Measurements from ENCODE around the gene SUPT3H.
"Not testable (repeated sequence)": the region's sequence is repeated elsewhere in the genome, so short reads cannot be mapped to it uniquely, and the experiment has no call there.

SUPT3H gene

GRCh38 chr6:44915111-44915510 is 462.6 kb downstream of the SUPT3H start:
- Histone ChIP-seq H2BK120ac (ENCODE audit: insufficient read depth, low read length, poor library complexity) (no peak overlapping the region), H3K18ac (ENCODE audit: low read length) (no peak overlapping the region), H4K91ac (ENCODE audit: low read depth, low read length) (no peak overlapping the region), H3K79me1 (ENCODE audit: low read length) (no peaks in the 10 kb centered on the region), H3K27me3 (ENCODE audit: insufficient read depth, low read length) (no peaks in the 10 kb centered on the region), H2BK5ac (ENCODE audit: low read depth, low read length, poor library complexity) (no peak overlapping the region), H3K4me3 (ENCODE audit: low read depth, low read length) (no peak overlapping the region), H3K4ac (ENCODE audit: low read depth, low read length) (no peak overlapping the region), H3K14ac (ENCODE audit: low read length) (no peak overlapping the region), H3K27ac (ENCODE audit: low read depth, low read length) (no peak overlapping the region), H3K9ac (ENCODE audit: low read length) (no peak overlapping the region), H2BK12ac (ENCODE audit: low read length) (no peak overlapping the region), H3K36me3 (ENCODE audit: control insufficient read depth in 1 of 2, insufficient read depth in 2 of 2, low read length in 2 of 2) (no peaks in the 10 kb centered on the region), H2AK5ac (ENCODE audit: low read length) (no peak overlapping the region), H3K4me1 (ENCODE audit: control insufficient read depth in 1 of 2, insufficient read depth in 2 of 2, low read length in 2 of 2) (no peaks in the 10 kb centered on the region), H3K23ac (ENCODE audit: low read length) (no peak overlapping the region), H4K8ac (ENCODE audit: low read depth, low read length) (no peak overlapping the region), H3K79me2 (ENCODE audit: control insufficient read depth, insufficient read depth, low read length, poor library complexity) (no peaks in the 10 kb centered on the region), H3K4me2 (ENCODE audit: low read length) (no peak overlapping the region), H3K9me3 (ENCODE audit: insufficient read depth, low read depth, low read length) (no peaks in the 10 kb centered on the region), H4K12ac (ENCODE audit: low read depth, low read length) (no peak overlapping the region), H2AFZ (ENCODE audit: insufficient read depth, low read length, poor library complexity) (no peak overlapping the region)
- peak in 1 of 2 donors; percentile 72 for DNase-seq
- WGBS (ENCODE audit: extremely low coverage, insufficient coverage, insufficient read length) = no CpG with 5 or more reads among the region's 2 CpGs

GRCh38 chr6:44914141-44914540 is 463.6 kb downstream of the SUPT3H start:
- H3K14ac ChIP-seq (ENCODE audit: low read length) = no peak overlapping the region
- no peak overlapping the region for H2BK120ac ChIP-seq (ENCODE audit: insufficient read depth, low read length, poor library complexity)
- no peak overlapping the region for H4K8ac ChIP-seq (ENCODE audit: low read depth, low read length)
- no peak overlapping the region for H3K23ac ChIP-seq (ENCODE audit: low read length)
- no peak overlapping the region for H2BK12ac ChIP-seq (ENCODE audit: low read length)
- no peak overlapping the region for H2AK5ac ChIP-seq (ENCODE audit: low read length)
- no peak overlapping the region for H3K18ac ChIP-seq (ENCODE audit: low read length)
- no peak overlapping the region for H3K4me3 ChIP-seq (ENCODE audit: low read depth, low read length)
- no peak overlapping the region for H2BK5ac ChIP-seq (ENCODE audit: low read depth, low read length, poor library complexity)
- no peaks in the 10 kb centered on the region for H3K9me3 ChIP-seq (ENCODE audit: insufficient read depth, low read depth, low read length)
- H3K79me1 ChIP-seq (ENCODE audit: low read length) = no peaks in the 10 kb centered on the region
- no peak overlapping the region for H3K4me2 ChIP-seq (ENCODE audit: low read length)
- DNase-seq = no peak
- no peak overlapping the region for H3K9ac ChIP-seq (ENCODE audit: low read length)
- H3K27ac ChIP-seq (ENCODE audit: low read depth, low read length) = no peak overlapping the region
- H3K79me2 ChIP-seq (ENCODE audit: control insufficient read depth, insufficient read depth, low read length, poor library complexity) = no peaks in the 10 kb centered on the region
- no peak overlapping the region for H3K4ac ChIP-seq (ENCODE audit: low read depth, low read length)
- H4K12ac ChIP-seq (ENCODE audit: low read depth, low read length) = no peak overlapping the region
- no peaks in the 10 kb centered on the region for H3K4me1 ChIP-seq (ENCODE audit: control insufficient read depth in 1 of 2, insufficient read depth in 2 of 2, low read length in 2 of 2)
- H4K91ac ChIP-seq (ENCODE audit: low read depth, low read length) = no peak overlapping the region
- H3K27me3 ChIP-seq (ENCODE audit: insufficient read depth, low read length) = no peaks in the 10 kb centered on the region
- H3K36me3 ChIP-seq (ENCODE audit: control insufficient read depth in 1 of 2, insufficient read depth in 2 of 2, low read length in 2 of 2) = no peaks in the 10 kb centered on the region
- no peak overlapping the region for H2AFZ ChIP-seq (ENCODE audit: insufficient read depth, low read length, poor library complexity)

GRCh38 chr6:44906761-44907160 is 471.0 kb downstream of the SUPT3H start:
- no peak overlapping the region for H2BK12ac ChIP-seq (ENCODE audit: low read length)
- no peak overlapping the region for H4K12ac ChIP-seq (ENCODE audit: low read depth, low read length)
- H4K8ac ChIP-seq (ENCODE audit: low read depth, low read length) = no peak overlapping the region
- H3K4me3 ChIP-seq (ENCODE audit: low read depth, low read length) = no peak overlapping the region
- no peak overlapping the region for H2BK120ac ChIP-seq (ENCODE audit: insufficient read depth, low read length, poor library complexity)
- H3K79me2 ChIP-seq (ENCODE audit: control insufficient read depth, insufficient read depth, low read length, poor library complexity) = no peaks in the 10 kb centered on the region
- no peaks in the 10 kb centered on the region for H3K4me1 ChIP-seq (ENCODE audit: control insufficient read depth in 1 of 2, insufficient read depth in 2 of 2, low read length in 2 of 2)
- H3K27me3 ChIP-seq (ENCODE audit: insufficient read depth, low read length) = no peaks in the 10 kb centered on the region
- H3K27ac ChIP-seq (ENCODE audit: low read depth, low read length) = no peak overlapping the region
- no peak overlapping the region for H4K91ac ChIP-seq (ENCODE audit: low read depth, low read length)
- peak; percentile 4 to 61 for DNase-seq
- H3K36me3 ChIP-seq (ENCODE audit: control insufficient read depth in 1 of 2, insufficient read depth in 2 of 2, low read length in 2 of 2) = no peaks in the 10 kb centered on the region
- H3K9ac ChIP-seq (ENCODE audit: low read length) = no peak overlapping the region
- no peaks in the 10 kb centered on the region for H3K79me1 ChIP-seq (ENCODE audit: low read length)
- no CpG with 5 or more reads among the region's 2 CpGs for WGBS (ENCODE audit: extremely low coverage, insufficient coverage, insufficient read length)
- H3K4me2 ChIP-seq (ENCODE audit: low read length) = no peak overlapping the region
- H2AK5ac ChIP-seq (ENCODE audit: low read length) = no peak overlapping the region
- no peak overlapping the region for H2AFZ ChIP-seq (ENCODE audit: insufficient read depth, low read length, poor library complexity)
- no peak overlapping the region for H3K14ac ChIP-seq (ENCODE audit: low read length)
- H3K9me3 ChIP-seq (ENCODE audit: insufficient read depth, low read depth, low read length) = no peaks in the 10 kb centered on the region
- H2BK5ac ChIP-seq (ENCODE audit: low read depth, low read length, poor library complexity) = no peak overlapping the region
- H3K18ac ChIP-seq (ENCODE audit: low read length) = no peak overlapping the region
- no peak overlapping the region for H3K23ac ChIP-seq (ENCODE audit: low read length)
- H3K4ac ChIP-seq (ENCODE audit: low read depth, low read length) = no peak overlapping the region

GRCh38 chr6:44900358-44900757 is 477.4 kb downstream of the SUPT3H start:
- H4K12ac ChIP-seq (ENCODE audit: low read depth, low read length); H3K4me1 ChIP-seq (ENCODE audit: control insufficient read depth in 1 of 2, insufficient read depth in 2 of 2, low read length in 2 of 2); H4K8ac ChIP-seq (ENCODE audit: low read depth, low read length); H3K27ac ChIP-seq (ENCODE audit: low read depth, low read length); H3K9me3 ChIP-seq (ENCODE audit: insufficient read depth, low read depth, low read length); H3K9ac ChIP-seq (ENCODE audit: low read length); H3K4me3 ChIP-seq (ENCODE audit: low read depth, low read length); H3K36me3 ChIP-seq (ENCODE audit: control insufficient read depth in 1 of 2, insufficient read depth in 2 of 2, low read length in 2 of 2); H3K79me2 ChIP-seq (ENCODE audit: control insufficient read depth, insufficient read depth, low read length, poor library complexity); H3K18ac ChIP-seq (ENCODE audit: low read length); H2BK12ac ChIP-seq (ENCODE audit: low read length); H2BK120ac ChIP-seq (ENCODE audit: insufficient read depth, low read length, poor library complexity); H2BK5ac ChIP-seq (ENCODE audit: low read depth, low read length, poor library complexity); H3K23ac ChIP-seq (ENCODE audit: low read length); H3K4me2 ChIP-seq (ENCODE audit: low read length); H3K27me3 ChIP-seq (ENCODE audit: insufficient read depth, low read length); H3K79me1 ChIP-seq (ENCODE audit: low read length); H3K4ac ChIP-seq (ENCODE audit: low read depth, low read length); H2AK5ac ChIP-seq (ENCODE audit: low read length); H4K91ac ChIP-seq (ENCODE audit: low read depth, low read length); DNase-seq; H3K14ac ChIP-seq (ENCODE audit: low read length); H2AFZ ChIP-seq (ENCODE audit: insufficient read depth, low read length, poor library complexity): not testable (repeated sequence)
- no CpG with 5 or more reads among the region's 11 CpGs for WGBS (ENCODE audit: extremely low coverage, insufficient coverage, insufficient read length)

Data from trophoblast cell (in vitro differentiated cells and primary cell).